CD1c-positive myeloid dendritic cell (primary cell): ENCODE results near the gene ZFTA.

Source experiments
- DNase-seq: peaks from one replicate; pipeline ENCODE4 v3.0.0-alpha.2; 2016; ENCODE audit errors: extremely low spot score

Gene ZFTA

DNA sequence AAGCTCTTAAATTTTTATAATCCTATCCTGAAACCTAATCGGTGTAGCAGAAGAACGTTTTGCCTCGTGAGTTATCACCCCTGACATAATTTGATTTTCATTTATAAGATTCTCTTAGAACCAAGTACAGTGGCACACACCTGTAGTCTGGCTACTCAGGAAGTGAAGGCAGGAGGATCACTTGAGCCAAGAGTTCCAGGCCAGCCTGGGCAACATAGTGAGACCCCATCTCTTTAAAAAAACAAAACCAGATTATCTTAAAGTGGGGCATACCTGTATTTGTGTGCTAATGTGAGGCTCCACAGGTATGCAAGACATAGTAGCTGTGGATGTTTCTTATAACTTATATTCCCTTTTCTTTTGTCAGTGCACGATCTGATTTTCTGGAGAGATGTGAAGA lies 19.0 kb downstream of the ZFTA start:
- DNase-seq = no peak

GRCh38 chr11:63747011-63747410 lies 21.6 kb downstream of the ZFTA start:
- DNase-seq = no peak

- DNase-seq = no peak
Observed at GRCh38 chr11:63745304-63746170, 23.0 kb downstream of the ZFTA start.

- peak; percentile 84 for DNase-seq
Observed at GRCh38 chr11:63738720-63739360, 29.7 kb downstream of the ZFTA start.

GRCh38 chr11:63737718-63738117 lies 30.9 kb downstream of the ZFTA start:
- no peak for DNase-seq

GRCh38 chr11:63736864-63737263 lies 31.7 kb downstream of the ZFTA start:
- DNase-seq = no peak

GRCh38 chr11:63729326-63729725 lies 39.2 kb downstream of the ZFTA start:
- no peak for DNase-seq

DNA sequence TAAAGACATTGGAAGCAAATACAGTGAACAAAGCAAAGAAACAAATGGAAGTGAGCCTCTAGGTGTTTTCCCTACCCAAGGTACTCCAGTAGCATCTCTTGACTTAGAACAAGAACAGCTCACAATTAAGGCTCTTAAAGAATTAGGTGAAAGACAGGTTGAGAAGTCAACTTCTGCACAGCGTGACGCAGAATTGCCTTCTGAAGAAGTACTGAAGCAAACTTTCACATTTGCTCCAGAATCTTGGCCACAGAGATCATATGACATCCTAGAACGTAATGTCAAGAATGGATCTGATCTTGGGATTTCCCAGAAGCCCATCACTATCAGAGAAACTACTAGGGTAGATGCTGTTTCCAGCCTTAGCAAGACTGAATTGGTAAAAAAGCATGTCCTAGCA lies 48.0 kb downstream of the ZFTA start:
- DNase-seq = no peak

- no peak for DNase-seq
Observed at GRCh38 chr11:63719987-63720386, 48.6 kb downstream of the ZFTA start.

- DNase-seq = no peak
Observed at GRCh38 chr11:63719001-63719400, 49.6 kb downstream of the ZFTA start.
